Measurements from ENCODE around the gene ADGRG1. TPM values are rescaled to one million over a fixed set of nuclear protein-coding genes. Genes with fewer than 3 reads are reported as not detected.

The ADGRG1 gene
- total RNA-seq, 1 experiment from 2014 or later, result 13.1 TPM

- ChIA-PET POLR2A (no interaction called here), CTCF (interaction anchor here (0.6 kb wide), 1 partner anchor 17 kb away, joined by 3 read pairs; no protein-coding TSS in a partner anchor)
- TF ChIP-seq CTCF (IDR thresholded peaks at IDR 0.05) (no peak), SIN3A (IDR thresholded peaks at IDR 0.05; ENCODE audit: borderline replicate concordance, insufficient read depth, low read depth, low read length) (no peak), POLR2AphosphoS5 (IDR thresholded peaks at IDR 0.05; ENCODE audit: low read depth, low read length) (no peak), REST (IDR thresholded peaks at IDR 0.05; ENCODE audit: insufficient read depth in 1 of 2, low read depth in 2 of 2, low read length in 1 of 2) (no peak), TCF7L2 (IDR thresholded peaks at IDR 0.05; ENCODE audit: low read depth, low read length) (no peak)
- ATAC-seq, result no peak
- DNase-seq (ENCODE audit: low read depth, low spot score), result no peak
- intact Hi-C loops (cut with micrococcal nuclease; ENCODE audit: unreplicated experiment) (no loop called here), in situ Hi-C loops (cut with HindIII; ENCODE audit: low pct_unique_long_range_greater_than_20kb, low sequenced_read_pairs) (no loop called here)
- Histone ChIP-seq H3K9me3 (ENCODE audit: control insufficient read depth, insufficient read depth, low read depth, low read length) (no peaks in the 10 kb centered on the region), H3K4me3 (ENCODE audit: low read depth in 2 of 2, low read length in 2 of 2) (no peak overlapping the region), H3K36me3 (ENCODE audit: control insufficient read depth, insufficient read depth, low read length) (no peaks in the 10 kb centered on the region), H3K27me3 (ENCODE audit: control insufficient read depth, insufficient read depth, low read length) (no peaks in the 10 kb centered on the region), H3K27ac (ENCODE audit: low read length) (no peak overlapping the region), H3K4me1 (ENCODE audit: control insufficient read depth, insufficient read depth, low read length) (peaks cover 14% of the 10 kb centered on the region)
- no TSS peak for BruUV-seq (replicated peaks)
Observed at GRCh38 chr16:57620335-57621231, 7.8 kb upstream of the ADGRG1 start.

- no peak overlapping the region for H3K27ac ChIP-seq (ENCODE audit: low read length)
- H3K36me3 ChIP-seq (ENCODE audit: control insufficient read depth, insufficient read depth, low read length), result no peaks in the 10 kb centered on the region
- H3K4me3 ChIP-seq (ENCODE audit: low read depth in 2 of 2, low read length in 2 of 2), result no peak overlapping the region
- no peaks in the 10 kb centered on the region for H3K9me3 ChIP-seq (ENCODE audit: control insufficient read depth, insufficient read depth, low read depth, low read length)
- ATAC-seq (no peak), DNase-seq (ENCODE audit: low read depth, low spot score) (no peak)
- peaks cover 14% of the 10 kb centered on the region for H3K4me1 ChIP-seq (ENCODE audit: control insufficient read depth, insufficient read depth, low read length)
- ChIA-PET POLR2A (no interaction called here), CTCF (interaction anchor here (0.7 kb wide), 1 partner anchor 31 kb away, joined by 6 read pairs; no protein-coding TSS in a partner anchor)
- in situ Hi-C loops (cut with HindIII; ENCODE audit: low pct_unique_long_range_greater_than_20kb, low sequenced_read_pairs) (no loop called here), intact Hi-C loops (cut with micrococcal nuclease; ENCODE audit: unreplicated experiment) (no loop called here)
- no peaks in the 10 kb centered on the region for H3K27me3 ChIP-seq (ENCODE audit: control insufficient read depth, insufficient read depth, low read length)
- BruUV-seq (replicated peaks), result no TSS peak
- no peak for TF ChIP-seq CTCF (IDR thresholded peaks at IDR 0.05)
- no peak for TF ChIP-seq TCF7L2 (IDR thresholded peaks at IDR 0.05; ENCODE audit: low read depth, low read length)
- no peak for TF ChIP-seq POLR2AphosphoS5 (IDR thresholded peaks at IDR 0.05; ENCODE audit: low read depth, low read length)
- no peak for TF ChIP-seq SIN3A (IDR thresholded peaks at IDR 0.05; ENCODE audit: borderline replicate concordance, insufficient read depth, low read depth, low read length)
- TF ChIP-seq REST (IDR thresholded peaks at IDR 0.05; ENCODE audit: insufficient read depth in 1 of 2, low read depth in 2 of 2, low read length in 1 of 2), result no peak
Observed at GRCh38 chr16:57621521-57622271, 6.7 kb upstream of the ADGRG1 start.
